Suprapubic skin (tissue), 4 donors: ENCODE results near the gene ERAP2. TPM values are rescaled to one million over a fixed set of nuclear protein-coding genes. Genes with fewer than 3 reads are reported as not detected.

ENCODE experiments used
- DNase-seq, 2 donors: peaks; one replicate each; pipeline ENCODE4 v3.0.0-alpha.2; 2019; ENCODE audit warnings: low spot score in 2 of 2
- H3K27ac ChIP-seq: fragments of 200-600 bp; sonication (generic); one replicate; pipeline ENCODE4 v1.5.1; 2019
- H3K27me3 ChIP-seq: fragments of 200-600 bp; sonication (generic); one replicate; pipeline ENCODE4 v1.5.1; 2019
- H3K36me3 ChIP-seq: fragments of 200-600 bp; sonication (generic); one replicate; pipeline ENCODE4 v1.5.1; 2019
- H3K4me1 ChIP-seq: fragments of 200-600 bp; sonication (generic); one replicate; pipeline ENCODE4 v1.5.1; 2019
- H3K4me3 ChIP-seq: fragments of 200-600 bp; sonication (generic); one replicate; pipeline ENCODE4 v1.5.1; 2019; ENCODE audit warnings: mild to moderate bottlenecking
- H3K9me3 ChIP-seq: fragments of 200-600 bp; sonication (generic); one replicate; pipeline ENCODE4 v1.5.1; 2019
- EP300 ChIP-seq: sonication (generic); formaldehyde crosslinking; IDR thresholded peaks from one replicate; pipeline ENCODE4 v1.6.1; 2017; ENCODE audit warnings: antibody characterized with exemption
- POLR2A ChIP-seq, 2 donors: fragments of 450-650 bp; IDR thresholded peaks; one replicate each; pipeline ENCODE4 v1.6.1; 2017; ENCODE audit warnings: antibody characterized with exemption in 2 of 2, mild to moderate bottlenecking in 2 of 2, moderate library complexity in 2 of 2
- POLR2AphosphoS5 ChIP-seq, 3 donors: sonication (generic); formaldehyde crosslinking; IDR thresholded peaks; one replicate each; pipeline ENCODE4 v1.6.1; 2017; ENCODE audit warnings: antibody characterized with exemption in 3 of 3
- WGBS: methylation state at CpG from one replicate; pipeline ENCODE4 v1.1.5; 2018; 5-methylcytosine and 5-hydroxymethylcytosine counted together
- total RNA-seq, 4 donors: library from RNA; depleted of rRNA; stranded (reverse); fragments of >200 nt; gene quantifications; one replicate each; pipeline ENCODE4 v1.1.0, GENCODE V29; 2016
- TF ChIP-seq, protein P1 (sequence below), 2 donors: fragments of 200-600 bp in 1 of 2; fragments of 450-650 bp in 1 of 2; sonication (generic) in 1 of 2; IDR thresholded peaks; one replicate each; pipeline ENCODE4 v1.5.1; 2016 to 2019; ENCODE audit warnings: antibody characterized with exemption in 2 of 2, mild to moderate bottlenecking in 1 of 2, moderate library complexity in 1 of 2

The ERAP2 gene
- total RNA-seq, 4 donors from 2014 or later: 9.0 to 14.0 (median 11.5) TPM

- Histone ChIP-seq H3K9me3 (no peaks in the 10 kb centered on the region), H3K27ac (no peak overlapping the region), H3K36me3 (no peaks in the 10 kb centered on the region), H3K4me1 (peaks cover 16% of the 10 kb centered on the region), H3K27me3 (no peaks in the 10 kb centered on the region), H3K4me3 (no peak overlapping the region)
- TF ChIP-seq POLR2AphosphoS5 (IDR thresholded peaks at IDR 0.05) (no peak), POLR2A (IDR thresholded peaks at IDR 0.05) (no peak), EP300 (no peak)
- TF ChIP-seq, protein P1, sequence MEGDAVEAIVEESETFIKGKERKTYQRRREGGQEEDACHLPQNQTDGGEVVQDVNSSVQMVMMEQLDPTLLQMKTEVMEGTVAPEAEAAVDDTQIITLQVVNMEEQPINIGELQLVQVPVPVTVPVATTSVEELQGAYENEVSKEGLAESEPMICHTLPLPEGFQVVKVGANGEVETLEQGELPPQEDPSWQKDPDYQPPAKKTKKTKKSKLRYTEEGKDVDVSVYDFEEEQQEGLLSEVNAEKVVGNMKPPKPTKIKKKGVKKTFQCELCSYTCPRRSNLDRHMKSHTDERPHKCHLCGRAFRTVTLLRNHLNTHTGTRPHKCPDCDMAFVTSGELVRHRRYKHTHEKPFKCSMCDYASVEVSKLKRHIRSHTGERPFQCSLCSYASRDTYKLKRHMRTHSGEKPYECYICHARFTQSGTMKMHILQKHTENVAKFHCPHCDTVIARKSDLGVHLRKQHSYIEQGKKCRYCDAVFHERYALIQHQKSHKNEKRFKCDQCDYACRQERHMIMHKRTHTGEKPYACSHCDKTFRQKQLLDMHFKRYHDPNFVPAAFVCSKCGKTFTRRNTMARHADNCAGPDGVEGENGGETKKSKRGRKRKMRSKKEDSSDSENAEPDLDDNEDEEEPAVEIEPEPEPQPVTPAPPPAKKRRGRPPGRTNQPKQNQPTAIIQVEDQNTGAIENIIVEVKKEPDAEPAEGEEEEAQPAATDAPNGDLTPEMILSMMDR (IDR thresholded peaks at IDR 0.05): no peak
- DNase-seq: no peak
- WGBS: 75% methylated on average over 1 of the region's 1 CpG
Observed at GRCh38 chr5:96931605-96932004, 55.3 kb downstream of the ERAP2 start.

GRCh38 chr5:96932026-96932425 lies 55.7 kb downstream of the ERAP2 start:
- no peak for DNase-seq
- Histone ChIP-seq H3K4me3 (no peak overlapping the region), H3K36me3 (no peaks in the 10 kb centered on the region), H3K9me3 (no peaks in the 10 kb centered on the region), H3K27ac (no peak overlapping the region), H3K4me1 (peaks cover 19% of the 10 kb centered on the region), H3K27me3 (no peaks in the 10 kb centered on the region)
- TF ChIP-seq POLR2A (IDR thresholded peaks at IDR 0.05) (no peak), POLR2AphosphoS5 (IDR thresholded peaks at IDR 0.05) (no peak), EP300 (no peak)
- TF ChIP-seq, protein P1 (IDR thresholded peaks at IDR 0.05): no peak
- 92% methylated on average over 5 of the region's 5 CpGs for WGBS

DNA sequence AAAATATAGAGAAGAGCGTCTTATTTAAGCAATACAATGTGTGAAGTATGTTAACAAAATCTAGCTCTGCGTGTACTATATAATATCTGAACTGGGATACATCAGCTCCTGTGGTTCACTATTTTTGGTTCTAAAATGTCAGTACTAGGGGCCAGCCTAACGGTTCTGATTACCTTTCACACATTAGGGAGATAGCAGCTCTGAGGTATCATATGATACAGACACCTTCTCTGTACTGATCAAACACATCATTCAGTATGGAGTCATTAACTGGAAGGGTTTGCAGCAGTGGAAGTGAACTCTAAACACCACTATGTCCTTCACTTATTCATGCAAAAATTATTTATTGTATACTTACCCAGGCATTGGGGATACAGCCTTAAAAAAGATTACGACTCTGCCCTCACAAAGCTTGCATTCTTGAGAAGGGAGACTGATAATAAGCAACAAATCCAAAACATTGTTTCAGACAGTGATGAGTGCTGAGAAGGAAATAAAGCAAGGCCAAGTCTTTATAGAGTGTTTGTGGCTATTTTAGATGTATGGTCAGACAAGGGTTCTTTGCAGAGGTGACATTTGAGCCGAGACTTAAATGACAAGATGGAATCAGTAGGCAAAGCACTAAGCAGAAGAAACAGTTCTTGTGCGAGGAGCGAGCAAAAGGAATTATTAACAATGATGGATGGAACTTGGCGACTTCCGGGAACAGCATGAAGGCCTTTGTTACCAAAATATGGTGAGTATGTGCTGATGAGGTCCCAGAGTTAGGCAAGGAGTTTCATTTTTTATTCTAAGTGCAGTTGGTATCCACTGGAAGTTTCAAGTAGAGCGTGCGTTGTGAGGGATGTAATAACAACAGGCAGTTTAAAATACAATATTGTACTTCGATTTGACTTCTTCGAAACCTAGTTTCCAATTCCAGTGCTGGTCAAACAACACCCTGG lies 57.7 kb downstream of the ERAP2 start:
- TF ChIP-seq EP300: no peak
- TF ChIP-seq, protein P1 (IDR thresholded peaks at IDR 0.05): no peak
- no peak for TF ChIP-seq POLR2AphosphoS5 (IDR thresholded peaks at IDR 0.05)
- no peak for TF ChIP-seq POLR2A (IDR thresholded peaks at IDR 0.05)
- 19% methylated on average over 13 of the region's 13 CpGs for WGBS
- DNase-seq: no peak
- H3K27me3 ChIP-seq: no peaks in the 10 kb centered on the region
- no peaks in the 10 kb centered on the region for H3K36me3 ChIP-seq
- no peaks in the 10 kb centered on the region for H3K9me3 ChIP-seq
- H3K27ac ChIP-seq: peak overlapping the region; percentile 94
- peaks cover 37% of the 10 kb centered on the region for H3K4me1 ChIP-seq
- peak overlapping the region; percentile 94 for H3K4me3 ChIP-seq

GRCh38 chr5:96934708-96935558 lies 58.6 kb downstream of the ERAP2 start:
- whole genome bisulfite sequencing: under 1% methylated on average over 65 of the region's 80 CpGs
- DNase-seq: peak; percentile 95
- Histone ChIP-seq H3K36me3 (no peaks in the 10 kb centered on the region), H3K9me3 (no peaks in the 10 kb centered on the region), H3K4me3 (peak overlapping the region; percentile 94), H3K27me3 (no peaks in the 10 kb centered on the region), H3K27ac (peak overlapping the region; percentile 94), H3K4me1 (peaks cover 37% of the 10 kb centered on the region)
- TF ChIP-seq, protein P1 (IDR thresholded peaks at IDR 0.05): no peak
- TF ChIP-seq POLR2AphosphoS5 (IDR thresholded peaks at IDR 0.05) (peak in 2 of 3 donors; percentile 29 to 57), POLR2A (IDR thresholded peaks at IDR 0.05) (peak in 1 of 2 donors; percentile 18), EP300 (no peak)
